Measurements from ENCODE around the gene NSG2. TPM values are rescaled to one million over a fixed set of nuclear protein-coding genes. Genes with fewer than 3 reads are reported as not detected.

Gene NSG2
- total RNA-seq, 1 donor from 2014 or later, result 233 TPM

- peaks cover 2% of the 10 kb centered on the region for H3K27me3 Mint-ChIP-seq (ENCODE audit: unreplicated experiment)
- TF ChIP-seq CTCF (IDR thresholded peaks at IDR 0.05; ENCODE audit: partially characterized antibody, unreplicated experiment), result no peak
- H3K4me1 Mint-ChIP-seq (ENCODE audit: low read depth, unreplicated experiment), result no peaks in the 10 kb centered on the region
- no peak overlapping the region for H3K4me3 Mint-ChIP-seq (ENCODE audit: unreplicated experiment)
- H3K27ac Mint-ChIP-seq (ENCODE audit: unreplicated experiment), result no peak overlapping the region
- H3K9me3 Mint-ChIP-seq (ENCODE audit: unreplicated experiment), result peaks cover 1% of the 10 kb centered on the region
- H3K36me3 Mint-ChIP-seq (ENCODE audit: unreplicated experiment), result no peaks in the 10 kb centered on the region
- no peak for DNase-seq
These were observed 111.5 kb downstream of the NSG2 start for GRCh38 chr5:174157048-174157447.

Other genes with a start within 250 kb of the NSG2 start
- 104 TPM for gene CPEB4, start 157.4 kb upstream of the NSG2 start, total RNA-seq (ENCODE audit: unreplicated experiment)
- gene C5orf47, start 56.5 kb upstream of the NSG2 start, total RNA-seq (ENCODE audit: unreplicated experiment), result not detected